GM18499 (cell line): ENCODE results near the gene PPP2R2C.

Experiments
- ATAC-seq: cut with Tn5 transposase; IDR thresholded peaks from one replicate; pipeline ENCODE4 v1.9.1; 2021; ENCODE audit warnings: moderate number of reproducible peaks; ENCODE audit not compliant: insufficient read depth, unreplicated experiment

The PPP2R2C gene

GRCh38 chr4:6494431-6495295, 22.2 kb upstream of the PPP2R2C start:
- no peak for ATAC-seq

- ATAC-seq, result no peak
Measured at GRCh38 chr4:6493658-6494304, 21.4 kb upstream of the PPP2R2C start.

- ATAC-seq, result no peak
Measured at GRCh38 chr4:6492861-6493657, 20.6 kb upstream of the PPP2R2C start.

- ATAC-seq, result no peak
Measured at GRCh38 chr4:6492027-6492590, 19.7 kb upstream of the PPP2R2C start.

- no peak for ATAC-seq
Measured at GRCh38 chr4:6491235-6491634, 18.8 kb upstream of the PPP2R2C start.

GRCh38 chr4:6489927-6490326, 17.5 kb upstream of the PPP2R2C start:
- ATAC-seq, result no peak

GRCh38 chr4:6487466-6487865, 15.1 kb upstream of the PPP2R2C start:
- no peak for ATAC-seq

GRCh38 chr4:6480534-6481088, 8.2 kb upstream of the PPP2R2C start:
- no peak for ATAC-seq

GRCh38 chr4:6478546-6479220, 6.3 kb upstream of the PPP2R2C start:
- no peak for ATAC-seq

GRCh38 chr4:6476893-6477292, 4.5 kb upstream of the PPP2R2C start:
- no peak for ATAC-seq

GRCh38 chr4:6475492-6476020, 3.1 kb upstream of the PPP2R2C start:
- ATAC-seq, result no peak

GRCh38 chr4:6474705-6475457, 2.5 kb upstream of the PPP2R2C start:
- no peak for ATAC-seq

GRCh38 chr4:6474053-6474568, 1.7 kb upstream of the PPP2R2C start:
- ATAC-seq, result no peak

GRCh38 chr4:6473264-6474052, 1.0 kb upstream of the PPP2R2C start:
- ATAC-seq, result no peak

- no peak for ATAC-seq
Measured at GRCh38 chr4:6472008-6472386, 417 bp downstream of the PPP2R2C start.

GRCh38 chr4:6471307-6472007, 957 bp downstream of the PPP2R2C start:
- ATAC-seq, result no peak
